Epidermal melanocyte (primary cell): Measurements from ENCODE around the gene STK10.
A peak's percentile ranks its signal among the peaks of the same experiment; 100 is the strongest.

Experiments
- DNase-seq: peaks from one replicate; pipeline ENCODE4 v3.0.0; 2011; ENCODE audit warnings: low spot score; ENCODE audit not compliant: insufficient read length

The STK10 gene

DNA sequence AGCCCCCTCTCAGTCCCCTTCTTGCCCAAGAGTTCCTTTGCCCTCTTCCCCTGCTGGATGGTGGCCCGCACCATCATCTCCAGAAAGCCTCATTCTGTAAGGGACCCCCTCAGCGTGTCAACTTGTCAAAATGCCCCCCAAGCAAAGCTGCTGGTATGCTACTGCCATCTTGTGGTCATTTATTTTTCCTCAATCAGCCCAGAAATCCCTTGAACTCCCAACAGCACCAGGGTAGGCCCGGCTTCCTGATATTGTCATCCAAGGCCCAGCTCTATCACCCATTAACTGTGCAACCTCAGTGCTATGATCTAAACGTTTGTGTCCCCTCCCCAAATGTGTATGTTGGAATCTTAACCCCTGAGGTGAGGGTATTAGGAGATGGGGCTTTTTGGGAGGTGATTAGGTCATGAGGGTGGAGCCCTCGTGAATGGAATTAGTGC, 128.3 kb downstream of the STK10 start:
- DNase-seq, result no peak

GRCh38 chr5:172058088-172058487, 129.9 kb downstream of the STK10 start:
- peak; percentile 18 for DNase-seq

DNA sequence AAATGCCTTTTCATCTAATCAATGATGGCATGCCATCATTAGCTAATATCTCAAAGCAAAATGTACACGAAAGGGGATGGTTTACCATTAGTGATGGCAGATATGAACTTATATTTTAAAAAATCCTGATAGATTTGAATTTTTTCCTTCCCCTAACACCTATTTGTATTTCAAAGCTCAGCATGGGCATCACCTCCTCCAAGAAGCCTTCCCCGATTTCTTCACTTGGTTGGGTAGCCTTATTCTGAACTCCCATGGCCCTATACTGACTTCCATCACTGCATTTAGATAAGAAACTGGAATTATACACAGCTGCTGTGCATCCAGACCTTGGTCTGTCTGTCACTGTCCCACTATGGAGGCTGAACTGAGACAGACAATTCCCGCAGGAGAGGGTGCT, 132.0 kb downstream of the STK10 start:
- no peak for DNase-seq

GRCh38 chr5:172055421-172055820, 132.6 kb downstream of the STK10 start:
- no peak for DNase-seq

GRCh38 chr5:172054611-172055153, 133.3 kb downstream of the STK10 start:
- no peak for DNase-seq

GRCh38 chr5:172052450-172053236, 135.4 kb downstream of the STK10 start:
- no peak for DNase-seq

- peak; percentile 20 for DNase-seq
These were observed 136.2 kb downstream of the STK10 start for GRCh38 chr5:172051643-172052339.

DNA sequence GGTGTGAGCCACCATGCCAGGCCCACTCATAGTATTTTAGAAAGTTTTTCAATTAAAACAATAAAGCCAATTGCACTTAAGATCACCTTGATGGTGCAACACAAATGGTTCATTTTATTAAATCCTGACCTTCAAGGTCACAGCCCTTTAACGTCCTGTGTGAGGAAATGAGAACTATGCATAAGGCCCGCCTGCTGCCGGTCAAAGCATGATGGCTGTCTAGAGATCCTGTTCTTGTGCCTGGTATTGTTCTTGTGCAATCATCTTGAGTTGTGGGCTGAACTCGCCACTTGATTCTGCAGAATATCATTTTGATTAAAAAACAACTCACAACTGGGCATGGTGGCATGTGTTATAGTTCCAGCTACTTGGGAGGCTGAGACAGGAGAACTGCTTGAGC, 137.9 kb downstream of the STK10 start:
- DNase-seq, result no peak

DNA sequence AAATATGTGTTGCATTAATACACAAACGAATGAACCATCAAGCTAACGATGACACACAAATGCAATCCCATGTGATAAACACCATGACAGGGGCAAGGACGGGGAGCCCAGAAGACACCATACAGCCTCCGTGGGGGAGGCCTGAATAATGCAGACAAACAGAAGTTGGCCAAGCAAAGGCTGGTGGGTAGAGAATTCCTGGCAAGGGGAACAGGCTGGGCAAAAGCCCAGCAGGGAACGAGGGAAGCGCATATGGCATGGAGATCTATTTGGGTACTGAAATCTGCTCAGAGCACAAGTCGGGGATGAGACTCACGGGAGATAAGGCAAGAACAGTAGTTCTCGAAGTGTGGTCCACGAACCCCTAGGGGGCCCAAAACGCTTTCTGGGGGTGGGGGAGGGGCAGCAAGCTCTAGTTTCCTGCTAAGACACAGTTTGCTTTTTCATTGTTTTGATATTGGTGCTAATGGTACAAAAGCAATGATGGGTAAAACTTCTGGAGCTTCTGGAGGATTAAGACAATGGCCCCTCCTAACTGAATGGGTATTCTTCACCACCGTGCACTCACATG, 138.7 kb downstream of the STK10 start:
- no peak for DNase-seq

- no peak for DNase-seq
These were observed 139.4 kb downstream of the STK10 start for GRCh38 chr5:172048539-172049101.

GRCh38 chr5:172048170-172048422, 139.9 kb downstream of the STK10 start:
- DNase-seq, result no peak

- DNase-seq, result no peak
These were observed 141.4 kb downstream of the STK10 start for GRCh38 chr5:172046593-172046992.

- no peak for DNase-seq
These were observed 142.8 kb downstream of the STK10 start for GRCh38 chr5:172045315-172045632.

- no peak for DNase-seq
These were observed 143.3 kb downstream of the STK10 start for GRCh38 chr5:172044631-172045314.

GRCh38 chr5:172043865-172044264, 144.2 kb downstream of the STK10 start:
- no peak for DNase-seq

DNA sequence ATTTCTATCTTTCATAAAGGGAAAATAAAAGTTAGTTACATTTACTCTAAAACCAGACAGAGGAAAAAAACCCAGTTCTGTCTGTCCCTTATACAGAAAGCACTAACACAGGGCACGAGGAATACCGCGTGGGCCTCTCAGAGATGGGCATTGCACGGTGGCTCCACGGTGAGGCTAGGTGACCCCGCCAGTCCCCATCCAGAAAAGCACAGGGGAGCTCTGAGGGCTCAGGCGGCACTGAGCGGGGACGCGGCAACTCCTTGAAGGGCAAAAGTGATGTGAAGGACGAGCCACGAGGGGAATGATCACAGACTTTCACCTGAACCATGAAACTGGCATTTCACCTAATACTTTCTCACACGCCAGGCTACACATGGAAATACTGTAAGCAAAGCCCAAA, 145.8 kb downstream of the STK10 start:
- DNase-seq, result no peak

DNA sequence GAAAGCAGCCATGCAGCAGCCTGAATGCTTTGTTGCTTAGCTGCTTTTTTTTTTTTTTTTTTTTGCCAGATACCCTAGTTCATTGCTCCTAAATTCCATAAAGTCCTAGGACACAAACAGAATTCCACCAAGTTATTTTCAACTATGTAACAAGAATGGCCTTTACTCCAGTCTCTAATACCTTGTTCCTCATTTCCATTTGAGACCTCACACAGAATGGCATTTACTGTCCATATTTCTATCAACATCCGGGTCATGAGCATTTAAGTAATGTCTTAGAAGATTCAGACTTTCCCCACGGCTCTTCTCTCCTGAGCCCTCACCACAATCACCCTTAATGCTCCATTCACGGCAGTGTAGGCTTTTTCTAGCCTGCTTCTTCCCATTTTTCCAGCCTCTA, 149.9 kb downstream of the STK10 start:
- DNase-seq, result no peak

DNA sequence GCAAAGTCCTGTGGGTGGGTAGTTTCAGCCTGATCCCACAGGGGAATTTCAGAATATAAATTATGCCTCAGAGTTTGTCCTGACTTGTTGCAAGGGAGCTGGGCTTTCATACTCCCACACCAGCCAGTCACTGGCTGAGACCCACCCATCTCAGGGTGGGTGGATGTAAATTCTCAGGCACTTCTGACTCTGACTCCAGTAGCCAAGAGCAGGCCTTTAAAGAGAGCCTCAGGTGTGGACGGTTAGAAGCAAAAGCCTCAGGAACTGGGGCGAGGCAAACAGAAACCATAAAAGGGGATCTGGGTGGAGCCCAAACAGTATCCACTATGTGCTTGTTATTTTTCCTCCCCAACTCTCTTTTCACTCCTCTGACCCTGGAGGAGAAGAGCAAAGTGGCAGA, 153.0 kb downstream of the STK10 start:
- DNase-seq, result no peak

GRCh38 chr5:172031894-172032461, 156.0 kb downstream of the STK10 start:
- DNase-seq, result no peak

DNA sequence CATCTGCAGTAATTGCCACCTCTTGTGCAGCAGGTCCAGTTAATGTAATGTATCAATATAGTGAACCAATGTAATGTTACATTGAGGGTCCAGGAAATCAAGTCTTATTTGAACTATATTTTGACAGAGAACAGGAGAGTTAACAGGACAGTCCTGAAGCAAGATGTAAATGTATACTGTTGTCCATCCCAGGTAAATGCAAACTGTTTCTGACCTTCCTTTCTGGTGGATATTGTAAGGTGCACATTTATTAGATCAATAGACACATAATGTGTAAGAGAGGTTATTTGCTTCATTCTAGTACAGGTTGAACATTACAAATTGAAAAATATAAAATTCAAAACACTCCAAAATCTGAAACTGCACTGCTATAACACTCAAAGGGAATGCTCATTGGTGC, 158.1 kb downstream of the STK10 start:
- DNase-seq, result no peak

DNA sequence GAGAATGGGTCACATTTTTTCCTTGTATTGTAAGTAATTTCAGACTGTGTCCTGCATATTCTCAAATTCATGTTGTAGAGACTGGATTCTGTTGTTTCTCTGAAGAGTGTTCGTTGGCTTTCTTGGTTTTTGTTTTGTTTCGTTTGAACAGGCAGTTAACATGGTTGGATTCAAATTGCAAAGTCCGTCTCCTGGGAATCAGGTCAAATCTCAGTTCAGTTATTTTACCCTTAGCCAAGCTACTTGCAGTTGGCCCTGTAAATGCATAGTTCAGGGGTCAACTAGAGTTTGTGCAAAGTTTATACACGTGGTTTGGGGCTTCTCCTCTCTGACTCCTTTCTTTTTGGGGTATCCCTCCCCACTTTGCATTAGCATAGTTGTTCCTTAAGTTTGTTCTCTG, 159.9 kb downstream of the STK10 start:
- DNase-seq, result no peak
